GM12873 (cell line): Measurements from ENCODE around the gene POU2AF1.

ENCODE experiments used
- CTCF ChIP-seq: IDR thresholded peaks from 2 replicates; pipeline ENCODE4 v1.5.1; 2012; ENCODE audit warnings: low read depth, mild to moderate bottlenecking, moderate library complexity, low read length, control low read depth; ENCODE audit not compliant: insufficient read depth; ENCODE audit errors: missing control alignments

The POU2AF1 gene

GRCh38 chr11:111336062-111336461 lies 43.0 kb downstream of the POU2AF1 start:
- no peak for TF ChIP-seq CTCF

- no peak for TF ChIP-seq CTCF
Measured at GRCh38 chr11:111335549-111335948, 43.5 kb downstream of the POU2AF1 start.

GRCh38 chr11:111334532-111335502 lies 44.3 kb downstream of the POU2AF1 start:
- no peak for TF ChIP-seq CTCF

GRCh38 chr11:111331711-111332479 lies 47.2 kb downstream of the POU2AF1 start:
- no peak for TF ChIP-seq CTCF

- TF ChIP-seq CTCF = no peak
Measured at GRCh38 chr11:111330234-111330893, 48.7 kb downstream of the POU2AF1 start.

GRCh38 chr11:111329306-111330204 lies 49.5 kb downstream of the POU2AF1 start:
- TF ChIP-seq CTCF = no peak
